ENCODE data around the gene AHDC1. TPM values are rescaled to one million over a fixed set of nuclear protein-coding genes. Genes with fewer than 3 reads are reported as not detected.
A peak's percentile ranks its signal among the peaks of the same experiment; 100 is the strongest.

Gene AHDC1
- total and polyA plus RNA-seq, 9 of the 15 experiments (the other 6 are each of a cell fraction or from before 2014, with no cell fraction given) = 0.21 to 36.4 (median 4.7) TPM

DNA sequence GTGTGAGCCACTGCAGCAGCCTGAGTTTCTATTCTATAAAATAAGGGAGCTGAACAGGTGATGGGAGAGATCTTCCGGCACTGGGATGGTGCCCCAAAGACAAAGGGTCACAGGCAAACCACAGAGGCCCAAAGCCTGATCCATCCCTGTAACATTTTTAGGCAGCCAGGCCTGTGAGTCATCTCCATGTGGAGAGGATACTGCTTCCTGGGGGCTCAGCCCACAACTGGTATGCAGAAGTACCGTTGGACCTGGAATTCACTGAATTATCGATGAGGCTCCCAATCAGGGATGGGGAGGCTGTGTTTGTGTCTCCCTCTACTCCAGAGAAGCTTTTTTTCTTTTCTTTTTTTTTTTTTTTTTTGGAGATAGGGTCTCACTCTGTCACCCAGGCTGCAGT lies 65.2 kb downstream of the AHDC1 start (continued):
- TF ChIP-seq, protein P1, sequence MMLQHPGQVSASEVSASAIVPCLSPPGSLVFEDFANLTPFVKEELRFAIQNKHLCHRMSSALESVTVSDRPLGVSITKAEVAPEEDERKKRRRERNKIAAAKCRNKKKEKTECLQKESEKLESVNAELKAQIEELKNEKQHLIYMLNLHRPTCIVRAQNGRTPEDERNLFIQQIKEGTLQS (IDR thresholded peaks at IDR 0.05) = peak; percentile 75; the same call in 1 of the 2 replicates
- TF ChIP-seq, protein P1 (CRISPR knock-in tag; conservative IDR thresholded peaks at IDR 0.05) = no peak
- TF ChIP-seq KHSRP (IDR thresholded peaks at IDR 0.05) (no peak), RAD21 (CRISPR knock-in tag; conservative IDR thresholded peaks at IDR 0.05 in 1 of 2, IDR thresholded peaks at IDR 0.05 in 1 of 2) (no peak), ZNF354B (CRISPR knock-in tag; IDR thresholded peaks at IDR 0.05) (no peak), BHLHE40 (IDR thresholded peaks at IDR 0.05; ENCODE audit: low read length) (no peak), ZNF165 (CRISPR knock-in tag; IDR thresholded peaks at IDR 0.05; ENCODE audit: borderline replicate concordance) (no peak), SFPQ (IDR thresholded peaks at IDR 0.05; ENCODE audit: low read depth, low read length) (no peak), U2AF2 (optimal IDR thresholded peaks at IDR 0.05; ENCODE audit: low read depth, low read length) (no peak), PRDM10 (IDR thresholded peaks at IDR 0.05; ENCODE audit: partially characterized antibody) (no peak), ZBED1 (IDR thresholded peaks at IDR 0.05) (no peak), ZNF277 (CRISPR knock-in tag; IDR thresholded peaks at IDR 0.05; ENCODE audit: borderline replicate concordance) (no peak), RFX7 (CRISPR knock-in tag; IDR thresholded peaks at IDR 0.05) (no peak), MTA1 (IDR thresholded peaks at IDR 0.05; ENCODE audit: borderline replicate concordance) (no peak), WHSC1 (IDR thresholded peaks at IDR 0.05; ENCODE audit: low read length) (no peak), CCNT2 (IDR thresholded peaks at IDR 0.05; ENCODE audit: borderline replicate concordance, extremely low read depth, insufficient read length, low read depth, low read length) (no peak), SMARCA4 (IDR thresholded peaks at IDR 0.05) (peak; percentile 64; the same call in 1 of the 2 replicates), SREBF1 (IDR thresholded peaks at IDR 0.05; ENCODE audit: borderline replicate concordance, low read depth, low read length) (no peak), SRSF3 (IDR thresholded peaks at IDR 0.05; ENCODE audit: insufficient read depth, low read length) (no peak)
- TF ChIP-seq, protein P2, sequence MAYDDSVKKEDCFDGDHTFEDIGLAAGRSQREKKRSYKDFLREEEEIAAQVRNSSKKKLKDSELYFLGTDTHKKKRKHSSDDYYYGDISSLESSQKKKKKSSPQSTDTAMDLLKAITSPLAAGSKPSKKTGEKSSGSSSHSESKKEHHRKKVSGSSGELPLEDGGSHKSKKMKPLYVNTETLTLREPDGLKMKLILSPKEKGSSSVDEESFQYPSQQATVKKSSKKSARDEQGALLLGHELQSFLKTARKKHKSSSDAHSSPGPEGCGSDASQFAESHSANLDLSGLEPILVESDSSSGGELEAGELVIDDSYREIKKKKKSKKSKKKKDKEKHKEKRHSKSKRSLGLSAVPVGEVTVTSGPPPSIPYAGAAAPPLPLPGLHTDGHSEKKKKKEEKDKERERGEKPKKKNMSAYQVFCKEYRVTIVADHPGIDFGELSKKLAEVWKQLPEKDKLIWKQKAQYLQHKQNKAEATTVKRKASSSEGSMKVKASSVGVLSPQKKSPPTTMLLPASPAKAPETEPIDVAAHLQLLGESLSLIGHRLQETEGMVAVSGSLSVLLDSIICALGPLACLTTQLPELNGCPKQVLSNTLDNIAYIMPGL (CRISPR knock-in tag; IDR thresholded peaks at IDR 0.05) = no peak

All from K562 (cell line).